BLaER1 treated with 17β-estradiol and CSF1 and Interleukin-3, amounts not matched to agents 10 nM and 100 nM (cell line): ENCODE results near the gene TREML4.

Experiments
- H3K27ac ChIP-seq, 11 experiments: shearing (Covaris generic); formaldehyde crosslinking; 2 replicates each; pipeline ENCODE4 v1.8.1; 2022
- H3K27me3 ChIP-seq, 11 experiments: shearing (Covaris generic); formaldehyde crosslinking; 2 replicates each; pipeline ENCODE4 v1.8.1; 2022
- H3K36me3 ChIP-seq, 11 experiments: shearing (Covaris generic); formaldehyde crosslinking; 2 replicates each; pipeline ENCODE4 v1.8.1; 2022
- H3K4me1 ChIP-seq, 10 experiments: shearing (Covaris generic); formaldehyde crosslinking; 2 replicates each; pipeline ENCODE4 v1.8.1; 2022
- H3K4me2 ChIP-seq, 11 experiments: shearing (Covaris generic); formaldehyde crosslinking; 2 replicates each; pipeline ENCODE4 v1.8.1; 2022
- H3K4me3 ChIP-seq, 10 experiments: shearing (Covaris generic); formaldehyde crosslinking; 2 replicates each; pipeline ENCODE4 v1.8.1; 2022
- H3K9ac ChIP-seq, 11 experiments: shearing (Covaris generic); formaldehyde crosslinking; 2 replicates each; pipeline ENCODE4 v1.8.1; 2022
- H3K9me3 ChIP-seq, 11 experiments: shearing (Covaris generic); formaldehyde crosslinking; replicated peaks in 1 of 11; 2 replicates each; pipeline ENCODE4 v1.8.1; 2022
- H4K20me1 ChIP-seq, 11 experiments: shearing (Covaris generic); formaldehyde crosslinking; 2 replicates each; pipeline ENCODE4 v1.8.1; 2022
- Cebpa-rat ChIP-seq, 11 experiments: shearing (Covaris generic); IDR thresholded peaks; 2 replicates each; pipeline ENCODE4 v1.8.1; 2022

Gene TREML4

GRCh38 chr6:41215777-41216176, 12.4 kb upstream of the TREML4 start:
- Histone ChIP-seq H3K4me3 (no peak overlapping the region), H4K20me1 (no peaks in the 10 kb centered on the region), H3K9me3 (peaks cover 30 to 54% (median 39%) of the 10 kb centered on the region in 11 experiments), H3K27me3 (no peaks in the 10 kb centered on the region), H3K4me2 (no peak overlapping the region), H3K36me3 (peaks cover 0 to 15% (median 0%) of the 10 kb centered on the region in 11 experiments; a peak in 4 of 22 replicates), H3K9ac (no peak overlapping the region), H3K27ac (no peak overlapping the region), H3K4me1 (peaks cover 0 to 5% (median 2%) of the 10 kb centered on the region in 10 experiments; a peak in 9 of 20 replicates)
- TF ChIP-seq Cebpa-rat (IDR thresholded peaks at IDR 0.05): no peak

DNA sequence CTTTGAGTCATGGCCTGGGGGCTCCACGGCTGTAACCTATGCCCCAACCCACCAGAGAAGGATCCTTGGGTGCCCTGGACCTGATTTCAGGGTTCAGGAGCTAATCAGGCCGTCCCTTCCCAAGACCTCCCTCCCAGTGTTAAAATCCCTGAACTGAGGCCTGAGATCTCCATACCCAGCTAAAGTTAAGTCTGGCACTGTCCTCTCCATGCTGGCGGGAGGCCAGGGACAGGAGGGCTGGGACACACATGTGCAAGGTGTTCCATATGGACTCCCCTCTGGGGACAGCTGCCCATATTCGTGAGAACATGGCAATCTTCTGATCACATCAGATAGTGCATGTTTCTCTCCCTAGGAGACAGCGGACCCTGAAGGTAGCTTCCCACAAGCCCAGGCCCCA, 11.5 kb upstream of the TREML4 start:
- Histone ChIP-seq H3K27ac (no peak overlapping the region), H3K4me1 (no peaks in the 10 kb centered on the region), H3K9me3 (peaks cover 31 to 62% (median 39%) of the 10 kb centered on the region in 11 experiments), H4K20me1 (no peaks in the 10 kb centered on the region), H3K9ac (no peak overlapping the region), H3K4me2 (no peak overlapping the region), H3K4me3 (no peak overlapping the region), H3K36me3 (peaks cover 0 to 15% (median 0%) of the 10 kb centered on the region in 11 experiments; a peak in 4 of 22 replicates), H3K27me3 (no peaks in the 10 kb centered on the region)
- TF ChIP-seq Cebpa-rat (IDR thresholded peaks at IDR 0.05): no peak

DNA sequence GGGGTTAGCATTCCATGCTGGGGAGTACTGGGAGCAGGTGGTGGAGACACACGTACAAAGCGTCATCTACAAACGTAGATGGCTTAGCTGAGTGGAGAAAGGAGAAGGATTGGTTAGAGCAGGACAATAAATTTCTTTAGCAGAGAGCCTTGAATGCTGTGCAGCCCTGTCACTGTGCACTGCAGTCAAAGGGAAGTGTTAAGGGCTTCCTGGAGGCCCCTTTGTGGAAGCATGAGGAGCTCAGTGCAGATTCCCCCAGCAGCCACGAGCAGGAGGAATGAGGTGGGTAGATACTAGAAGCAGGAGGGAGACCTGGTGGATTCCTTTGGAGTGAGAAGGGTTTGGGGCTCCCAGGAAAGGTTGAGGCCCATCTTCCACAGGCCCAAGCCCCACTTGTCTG, 6.1 kb upstream of the TREML4 start:
- H3K27me3 ChIP-seq: no peaks in the 10 kb centered on the region
- peaks cover 0 to 16% (median 4%) of the 10 kb centered on the region in 10 experiments; a peak in 8 of 20 replicates for H3K4me1 ChIP-seq
- no peaks in the 10 kb centered on the region for H3K36me3 ChIP-seq
- H4K20me1 ChIP-seq: no peaks in the 10 kb centered on the region
- peak overlapping the region in 3 of 11 experiments; percentile 16 to 23 (median 17); a peak in 4 of 22 replicates for H3K4me2 ChIP-seq
- peak overlapping the region in 5 of 11 experiments; percentile 9 to 40 (median 17); a peak in 5 of 22 replicates for H3K27ac ChIP-seq
- TF ChIP-seq Cebpa-rat (IDR thresholded peaks at IDR 0.05): no peak
- no peak overlapping the region for H3K4me3 ChIP-seq
- H3K9ac ChIP-seq: 0 out of 22 replicates have a peak overlapping the region, but pooled peaks of 1 of the 11 experiments have one; percentile 25
- peaks cover 12 to 25% (median 18%) of the 10 kb centered on the region in 11 experiments; a peak in 20 of 22 replicates for H3K9me3 ChIP-seq

GRCh38 chr6:41222513-41222912, 5.6 kb upstream of the TREML4 start:
- Histone ChIP-seq H3K9me3 (peaks cover 12 to 25% (median 18%) of the 10 kb centered on the region in 11 experiments; a peak in 20 of 22 replicates), H3K27ac (peak overlapping the region in 5 of 11 experiments; percentile 9 to 40 (median 17); a peak in 5 of 22 replicates)
- no peak for TF ChIP-seq Cebpa-rat (IDR thresholded peaks at IDR 0.05)

DNA sequence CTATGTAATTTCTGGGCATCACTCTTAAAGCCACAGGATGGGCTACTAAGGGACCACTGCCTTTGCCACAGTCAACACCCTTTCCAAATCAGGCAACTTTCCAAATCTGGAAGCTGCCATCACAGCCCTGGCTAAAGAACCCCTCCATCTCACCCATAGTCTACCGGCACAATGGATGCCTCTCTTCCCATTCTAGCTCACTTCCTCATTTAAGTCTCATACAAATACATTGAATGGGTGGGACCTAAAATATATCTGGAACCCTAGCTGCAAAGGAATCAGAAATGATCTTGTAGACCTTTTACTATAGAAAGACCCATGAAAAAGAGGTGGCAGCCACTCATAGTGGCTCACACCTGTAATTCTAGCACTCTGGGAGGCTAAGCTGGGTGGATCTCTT, 3.3 kb upstream of the TREML4 start:
- H3K27me3 ChIP-seq: no peaks in the 10 kb centered on the region
- no peak overlapping the region for H3K4me2 ChIP-seq
- H3K9ac ChIP-seq: no peak overlapping the region
- TF ChIP-seq Cebpa-rat (IDR thresholded peaks at IDR 0.05): no peak
- no peaks in the 10 kb centered on the region for H4K20me1 ChIP-seq
- peaks cover 6 to 18% (median 11%) of the 10 kb centered on the region in 11 experiments; a peak in 20 of 22 replicates for H3K9me3 ChIP-seq
- H3K36me3 ChIP-seq: no peaks in the 10 kb centered on the region
- no peak overlapping the region for H3K4me3 ChIP-seq
- H3K4me1 ChIP-seq: peaks cover 0 to 31% (median 7%) of the 10 kb centered on the region in 10 experiments; a peak in 10 of 20 replicates
- H3K27ac ChIP-seq: no peak overlapping the region

More at GRCh38 chr6:41222513-41222912, 5.6 kb upstream of the TREML4 start:
- Histone ChIP-seq H3K27me3 (no peaks in the 10 kb centered on the region), H3K9ac (0 out of 22 replicates have a peak overlapping the region, but pooled peaks of 1 of the 11 experiments have one; percentile 25), H3K4me3 (no peak overlapping the region), H3K4me1 (peaks cover 0 to 16% (median 4%) of the 10 kb centered on the region in 10 experiments; a peak in 8 of 20 replicates), H3K4me2 (peak overlapping the region in 3 of 11 experiments; percentile 16 to 23 (median 17); a peak in 4 of 22 replicates), H4K20me1 (no peaks in the 10 kb centered on the region), H3K36me3 (no peaks in the 10 kb centered on the region)

- H3K27me3 ChIP-seq: no peaks in the 10 kb centered on the region
- H4K20me1 ChIP-seq: no peaks in the 10 kb centered on the region
- H3K4me1 ChIP-seq: peaks cover 0 to 31% (median 7%) of the 10 kb centered on the region in 10 experiments; a peak in 10 of 20 replicates
- H3K36me3 ChIP-seq: no peaks in the 10 kb centered on the region
- H3K4me2 ChIP-seq: no peak overlapping the region
- TF ChIP-seq Cebpa-rat (IDR thresholded peaks at IDR 0.05): no peak
- H3K9ac ChIP-seq: no peak overlapping the region
- no peaks in the 10 kb centered on the region for H3K9me3 ChIP-seq
- H3K27ac ChIP-seq: no peak overlapping the region
- H3K4me3 ChIP-seq: no peak overlapping the region
Observed at GRCh38 chr6:41226752-41227151, 1.4 kb upstream of the TREML4 start.

DNA sequence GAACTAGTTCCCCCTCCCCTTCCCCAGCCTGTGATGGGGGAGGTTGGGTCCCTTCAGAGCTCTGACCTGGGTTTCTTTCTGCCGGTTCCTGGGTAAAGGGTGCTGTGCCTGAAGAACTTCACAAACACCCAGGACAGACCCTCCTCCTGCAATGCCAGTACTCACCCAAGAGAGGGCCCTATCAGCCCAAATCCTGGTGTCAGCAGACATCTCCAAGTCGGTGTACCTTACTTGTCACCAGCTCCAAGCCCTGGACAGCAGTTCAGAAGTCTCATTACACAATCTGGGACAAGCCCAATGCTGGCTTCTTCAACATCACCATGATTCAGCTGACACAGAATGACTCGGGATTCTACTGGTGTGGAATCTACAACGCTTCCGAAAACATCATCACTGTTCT, 467 bp downstream of the TREML4 start:
- Histone ChIP-seq H4K20me1 (no peaks in the 10 kb centered on the region), H3K27me3 (no peaks in the 10 kb centered on the region), H3K9me3 (no peaks in the 10 kb centered on the region), H3K9ac (peak overlapping the region in 1 of 11 experiments; percentile 42; a peak in 1 of 22 replicates), H3K27ac (peak overlapping the region in 6 of 11 experiments; percentile 14 to 67 (median 32); a peak in 9 of 22 replicates), H3K4me1 (peaks cover 0 to 19% (median 0%) of the 10 kb centered on the region in 10 experiments; a peak in 8 of 20 replicates), H3K4me2 (peak overlapping the region in 5 of 11 experiments; percentile 3 to 58 (median 37); a peak in 7 of 22 replicates), H3K4me3 (no peak overlapping the region), H3K36me3 (no peaks in the 10 kb centered on the region)
- no peak for TF ChIP-seq Cebpa-rat (IDR thresholded peaks at IDR 0.05)

- Histone ChIP-seq H3K4me3 (no peak overlapping the region), H3K4me1 (peaks cover 0 to 18% (median 0%) of the 10 kb centered on the region in 10 experiments; a peak in 8 of 20 replicates), H4K20me1 (no peaks in the 10 kb centered on the region), H3K9ac (no peak overlapping the region), H3K27ac (peak overlapping the region in 5 of 11 experiments; percentile 26 to 67 (median 35); a peak in 6 of 22 replicates), H3K4me2 (no peak overlapping the region), H3K36me3 (no peaks in the 10 kb centered on the region), H3K27me3 (no peaks in the 10 kb centered on the region), H3K9me3 (no peaks in the 10 kb centered on the region)
- no peak for TF ChIP-seq Cebpa-rat (IDR thresholded peaks at IDR 0.05)
Observed at GRCh38 chr6:41229721-41230120, 1.6 kb downstream of the TREML4 start.

DNA sequence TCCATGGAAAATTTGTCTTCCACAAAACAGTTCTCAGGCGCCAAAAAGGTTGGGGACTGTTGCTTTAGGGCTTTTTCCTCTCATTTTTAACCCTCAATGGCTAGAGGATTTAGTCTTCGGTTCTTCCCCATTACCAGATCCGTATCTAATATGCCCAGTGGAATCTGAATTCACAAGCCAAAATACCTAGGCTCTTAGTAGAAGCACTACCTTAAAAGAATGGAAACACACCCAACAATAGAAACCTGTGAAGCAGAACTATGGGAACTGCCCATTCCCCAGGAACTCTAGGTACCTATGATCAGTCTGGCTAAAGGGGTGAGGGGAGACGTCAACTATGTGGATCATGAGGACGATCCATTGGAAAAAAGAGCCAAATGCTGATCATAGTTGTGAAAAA, 3.1 kb downstream of the TREML4 start:
- H3K36me3 ChIP-seq: no peaks in the 10 kb centered on the region
- H3K27me3 ChIP-seq: no peaks in the 10 kb centered on the region
- H3K4me1 ChIP-seq: peaks cover 0 to 15% (median 0%) of the 10 kb centered on the region in 10 experiments; a peak in 8 of 20 replicates
- TF ChIP-seq Cebpa-rat (IDR thresholded peaks at IDR 0.05): no peak
- H3K4me3 ChIP-seq: no peak overlapping the region
- H3K27ac ChIP-seq: no peak overlapping the region
- no peaks in the 10 kb centered on the region for H3K9me3 ChIP-seq
- no peak overlapping the region for H3K9ac ChIP-seq
- H3K4me2 ChIP-seq: no peak overlapping the region
- no peaks in the 10 kb centered on the region for H4K20me1 ChIP-seq
